Endothelial cell of umbilical vein (primary cell): ENCODE results near the gene MGLL. TPM values are rescaled to one million over a fixed set of nuclear protein-coding genes. Genes with fewer than 3 reads are reported as not detected.

Source experiments
- BruUV-seq: library from RNA; stranded (reverse); fragments of 400-500 nt; replicated peaks from 2 replicates; lab custom pipeline; 2021; lab: Mats Ljungman, UMichigan
- CTCF ChIA-PET: fragments of 300-600, 350-600 bp; sonication (Branson Sonifier 250); formaldehyde crosslinking; loops from one replicate; lab custom pipeline; 2021; ENCODE audit warnings: antibody characterized with exemption, inconsistent platforms; lab: Charles Lee
- POLR2A ChIA-PET: fragments of 300-600, 350-600 bp; sonication (Branson Sonifier 250); formaldehyde crosslinking; loops from one replicate; lab custom pipeline; 2021; ENCODE audit warnings: antibody characterized with exemption, inconsistent platforms; lab: Charles Lee
- DNase-seq: peaks from one replicate; pipeline ENCODE4 v3.0.0-alpha.2; 2011; ENCODE audit warnings: low read depth, low spot score
- FAIRE-seq: peaks from 2 replicates; lab custom pipeline; 2011; peaks lifted over from hg19 to GRCh38; lab: Jason Lieb, UNC
- H2AFZ ChIP-seq: 2 replicates; pipeline ENCODE4 v1.6.0; 2012; ENCODE audit warnings: low read depth, low read length, control low read depth, inconsistent platforms
- H3K27ac ChIP-seq: 2 replicates; pipeline ENCODE4 v1.5.1; 2011; ENCODE audit warnings: low read depth, mild to moderate bottlenecking, control low read depth, low read length, moderate library complexity; ENCODE audit not compliant: insufficient read depth
- H3K27me3 ChIP-seq, 2 experiments: 2 replicates each; pipeline versions ENCODE4 v1.6.0 to v1.6.1; 2011; ENCODE audit warnings: low read length in 2 of 2, mixed read lengths in 1 of 2; ENCODE audit not compliant: control insufficient read depth in 2 of 2, insufficient read depth in 2 of 2
- H3K36me3 ChIP-seq, 2 experiments: 2 replicates in 1 of 2; 3 replicates in 1 of 2; pipeline ENCODE4 v1.5.1; 2011; ENCODE audit warnings: low read length in 2 of 2, mild to moderate bottlenecking in 1 of 2, moderate library complexity in 1 of 2; ENCODE audit not compliant: control insufficient read depth in 2 of 2, insufficient read depth in 2 of 2; ENCODE audit errors: extremely low read depth in 1 of 2
- H3K4me1 ChIP-seq: 3 replicates; pipeline ENCODE4 v1.5.1; 2011; ENCODE audit warnings: mild to moderate bottlenecking, low read length; ENCODE audit not compliant: control insufficient read depth, insufficient read depth; ENCODE audit errors: extremely low read depth
- H3K4me2 ChIP-seq: 2 replicates; pipeline ENCODE4 v1.6.1; 2011; ENCODE audit warnings: low read length, control low read depth, mixed read lengths; ENCODE audit not compliant: insufficient read depth
- H3K4me3 ChIP-seq, 3 experiments: fragments of 200-600 bp in 1 of 3; sonication (generic), shearing (Covaris generic) in 1 of 3; replicated peaks in 1 of 3; 2 replicates each; pipeline ENCODE4 v1.5.1; 2011 to 2016; ENCODE audit warnings: control low read depth in 3 of 3, low read length in 3 of 3, mild to moderate bottlenecking in 2 of 3, inconsistent platforms in 1 of 3, low read depth in 1 of 3, moderate library complexity in 1 of 3; ENCODE audit not compliant: insufficient read depth in 1 of 3
- H3K79me2 ChIP-seq: 2 replicates; pipeline ENCODE4 v1.6.0; 2012; ENCODE audit warnings: low read length, inconsistent platforms; ENCODE audit not compliant: control insufficient read depth, insufficient read depth
- H3K9ac ChIP-seq: replicated peaks from 2 replicates; pipeline ENCODE3; 2011; ENCODE audit warnings: low read length, control low read depth; ENCODE audit not compliant: insufficient read depth; ENCODE audit errors: extremely low read depth
- H3K9me1 ChIP-seq: replicated peaks from 3 replicates; pipeline ENCODE4 v1.6.0; 2011; ENCODE audit warnings: mild to moderate bottlenecking, low read length; ENCODE audit not compliant: control insufficient read depth, insufficient read depth; ENCODE audit errors: extremely low read depth
- H3K9me3 ChIP-seq: replicated peaks from 2 replicates; pipeline ENCODE4 v1.5.1; 2012; ENCODE audit warnings: low read length, inconsistent platforms; ENCODE audit not compliant: control insufficient read depth, insufficient read depth
- H4K20me1 ChIP-seq: replicated peaks from 2 replicates; pipeline ENCODE3; 2011; ENCODE audit warnings: mild to moderate bottlenecking, low read length; ENCODE audit not compliant: control insufficient read depth, insufficient read depth; ENCODE audit errors: extremely low read depth
- EZH2 ChIP-seq: IDR thresholded peaks from 2 replicates; pipeline ENCODE4 v1.6.1; 2012; ENCODE audit warnings: borderline replicate concordance, low read depth, mild to moderate bottlenecking, moderate library complexity, low read length, inconsistent platforms; ENCODE audit not compliant: severe bottlenecking
- FOS ChIP-seq: IDR thresholded peaks from 2 replicates; pipeline ENCODE4 v1.6.1; 2011; ENCODE audit warnings: mild to moderate bottlenecking, low read length, moderate library complexity, borderline replicate concordance; ENCODE audit not compliant: insufficient read depth
- GATA2 ChIP-seq: IDR thresholded peaks from 2 replicates; pipeline ENCODE4 v1.7.0; 2011; ENCODE audit warnings: low read depth, mild to moderate bottlenecking, moderate library complexity, mixed read lengths, low read length; ENCODE audit not compliant: insufficient read length, insufficient read depth
- JUN ChIP-seq: IDR thresholded peaks from 2 replicates; pipeline ENCODE4 v1.6.1; 2011; ENCODE audit warnings: borderline replicate concordance, low read depth; ENCODE audit not compliant: insufficient read length, insufficient read depth
- MYC ChIP-seq: IDR thresholded peaks from one replicate; pipeline ENCODE4 v1.6.1; 2011; ENCODE audit warnings: mild to moderate bottlenecking, low read depth, low read length
- POLR2A ChIP-seq: IDR thresholded peaks from 2 replicates; pipeline ENCODE4 v1.6.1; 2012; ENCODE audit warnings: low read depth, mild to moderate bottlenecking, control low read depth, low read length
- POLR2AphosphoS5 ChIP-seq: IDR thresholded peaks from 2 replicates; pipeline ENCODE4 v1.6.1; 2012; ENCODE audit warnings: low read depth, mild to moderate bottlenecking, control low read depth, low read length, moderate library complexity; ENCODE audit not compliant: insufficient read depth
- dilution Hi-C: fragments of 300-500 bp; cut with MboI; formaldehyde crosslinking; loops from one replicate; pipeline ENCODE4 v1.15.0; 2019; ENCODE audit warnings: low sequenced_read_pairs; ENCODE audit not compliant: extremely low pct_ligation_motif_present
- intact Hi-C: fragments of 100-400 bp; cut with micrococcal nuclease; formaldehyde crosslinking; loops from one replicate; pipeline ENCODE4 v1.10.0; 2022
- polyA plus RNA-seq, 4 experiments: library from polyadenylated mRNA; depleted of rRNA in 3 of 4; stranded (reverse) in 3 of 4; unstranded in 1 of 4; fragments of >200 nt; gene quantifications; 2 replicates each; pipeline versions ENCODE4 v1.2.1 to v1.2.3, GENCODE V29; 2011 to 2012; ENCODE audit warnings: missing spikeins in 1 of 4
- total RNA-seq: library from RNA; stranded (reverse); gene quantifications from 2 replicates; pipeline ENCODE4 v1.2.3, GENCODE V29; 2021
- TF ChIP-seq, protein P1 (sequence below): IDR thresholded peaks from 2 replicates; pipeline ENCODE4 v1.6.1; 2011; ENCODE audit not compliant: insufficient read depth, insufficient read length
- TF ChIP-seq, protein P2 (sequence below), 2 donors: IDR thresholded peaks; 1 replicate in 1 of 2; 2 replicates in 1 of 2; pipeline ENCODE4 v1.5.1; 2011; ENCODE audit warnings: low read length in 2 of 2, mild to moderate bottlenecking in 2 of 2, moderate library complexity in 2 of 2, control low read depth in 1 of 2, inconsistent platforms in 1 of 2, low read depth in 1 of 2; ENCODE audit not compliant: insufficient read depth in 1 of 2; ENCODE audit errors: extremely low read depth in 1 of 2

The MGLL gene
- total and polyA plus RNA-seq, 2 donors (not counting 3 experiments of a cell fraction or from before 2014, with no cell fraction given) = 30.7 to 60.2 TPM

GRCh38 chr3:127665165-127665564 is 157.2 kb downstream of the MGLL start:
- no TSS peak for BruUV-seq
- dilution Hi-C loops = no loop called here
- Histone ChIP-seq H3K79me2 (no peaks in the 10 kb centered on the region), H4K20me1 (no peaks in the 10 kb centered on the region), H3K9ac (no peak overlapping the region), H3K9me3 (no peaks in the 10 kb centered on the region), H3K27ac (no peak overlapping the region), H3K9me1 (no peaks in the 10 kb centered on the region), H3K4me2 (no peak overlapping the region), H3K4me1 (no peaks in the 10 kb centered on the region), H3K27me3 (no peaks in the 10 kb centered on the region), H3K4me3 (no peak overlapping the region), H3K36me3 (no peaks in the 10 kb centered on the region), H2AFZ (no peak overlapping the region)
- POLR2A ChIA-PET = no interaction called here
- CTCF ChIA-PET = no interaction called here
- FAIRE-seq (no peak), DNase-seq (no peak)
- TF ChIP-seq MYC (no peak), JUN (no peak), POLR2AphosphoS5 (no peak)
- intact Hi-C loops = no loop called here

- FAIRE-seq = no peak
- no peak for DNase-seq
- Histone ChIP-seq H3K27ac (no peak overlapping the region), H3K27me3 (peaks cover 0 to 3% of the 10 kb centered on the region in 2 experiments), H2AFZ (no peak overlapping the region), H3K4me2 (no peak overlapping the region), H3K36me3 (no peaks in the 10 kb centered on the region), H4K20me1 (no peaks in the 10 kb centered on the region), H3K4me3 (no peak overlapping the region), H3K9ac (no peak overlapping the region), H3K9me1 (no peaks in the 10 kb centered on the region), H3K79me2 (no peaks in the 10 kb centered on the region), H3K9me3 (no peaks in the 10 kb centered on the region), H3K4me1 (no peaks in the 10 kb centered on the region)
- ChIA-PET POLR2A (no interaction called here), CTCF (interaction anchor here (0.6 kb wide), 1 partner anchor 308 kb away, joined by 4 read pairs; no protein-coding TSS in a partner anchor)
- dilution Hi-C loops (no loop called here), intact Hi-C loops (no loop called here)
- TF ChIP-seq FOS = no peak
- TF ChIP-seq, protein P1, sequence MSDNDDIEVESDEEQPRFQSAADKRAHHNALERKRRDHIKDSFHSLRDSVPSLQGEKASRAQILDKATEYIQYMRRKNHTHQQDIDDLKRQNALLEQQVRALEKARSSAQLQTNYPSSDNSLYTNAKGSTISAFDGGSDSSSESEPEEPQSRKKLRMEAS = no peak
- TF ChIP-seq GATA2 = no peak
- TF ChIP-seq JUN = no peak
- no peak for TF ChIP-seq MYC
- TF ChIP-seq, protein P2, sequence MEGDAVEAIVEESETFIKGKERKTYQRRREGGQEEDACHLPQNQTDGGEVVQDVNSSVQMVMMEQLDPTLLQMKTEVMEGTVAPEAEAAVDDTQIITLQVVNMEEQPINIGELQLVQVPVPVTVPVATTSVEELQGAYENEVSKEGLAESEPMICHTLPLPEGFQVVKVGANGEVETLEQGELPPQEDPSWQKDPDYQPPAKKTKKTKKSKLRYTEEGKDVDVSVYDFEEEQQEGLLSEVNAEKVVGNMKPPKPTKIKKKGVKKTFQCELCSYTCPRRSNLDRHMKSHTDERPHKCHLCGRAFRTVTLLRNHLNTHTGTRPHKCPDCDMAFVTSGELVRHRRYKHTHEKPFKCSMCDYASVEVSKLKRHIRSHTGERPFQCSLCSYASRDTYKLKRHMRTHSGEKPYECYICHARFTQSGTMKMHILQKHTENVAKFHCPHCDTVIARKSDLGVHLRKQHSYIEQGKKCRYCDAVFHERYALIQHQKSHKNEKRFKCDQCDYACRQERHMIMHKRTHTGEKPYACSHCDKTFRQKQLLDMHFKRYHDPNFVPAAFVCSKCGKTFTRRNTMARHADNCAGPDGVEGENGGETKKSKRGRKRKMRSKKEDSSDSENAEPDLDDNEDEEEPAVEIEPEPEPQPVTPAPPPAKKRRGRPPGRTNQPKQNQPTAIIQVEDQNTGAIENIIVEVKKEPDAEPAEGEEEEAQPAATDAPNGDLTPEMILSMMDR (IDR thresholded peaks at IDR 0.05; ENCODE audit: extremely low read depth in 1 of 2, insufficient read depth in 1 of 2, low read depth in 1 of 2, low read length in 2 of 2) = no peak
- TF ChIP-seq POLR2AphosphoS5 = no peak
- TF ChIP-seq EZH2 = no peak
- no peak for TF ChIP-seq POLR2A
- no TSS peak for BruUV-seq
Observed at GRCh38 chr3:127663151-127663550, 159.2 kb downstream of the MGLL start.
